ENCODE data around the gene TAGLN3.

Gene TAGLN3

DNA sequence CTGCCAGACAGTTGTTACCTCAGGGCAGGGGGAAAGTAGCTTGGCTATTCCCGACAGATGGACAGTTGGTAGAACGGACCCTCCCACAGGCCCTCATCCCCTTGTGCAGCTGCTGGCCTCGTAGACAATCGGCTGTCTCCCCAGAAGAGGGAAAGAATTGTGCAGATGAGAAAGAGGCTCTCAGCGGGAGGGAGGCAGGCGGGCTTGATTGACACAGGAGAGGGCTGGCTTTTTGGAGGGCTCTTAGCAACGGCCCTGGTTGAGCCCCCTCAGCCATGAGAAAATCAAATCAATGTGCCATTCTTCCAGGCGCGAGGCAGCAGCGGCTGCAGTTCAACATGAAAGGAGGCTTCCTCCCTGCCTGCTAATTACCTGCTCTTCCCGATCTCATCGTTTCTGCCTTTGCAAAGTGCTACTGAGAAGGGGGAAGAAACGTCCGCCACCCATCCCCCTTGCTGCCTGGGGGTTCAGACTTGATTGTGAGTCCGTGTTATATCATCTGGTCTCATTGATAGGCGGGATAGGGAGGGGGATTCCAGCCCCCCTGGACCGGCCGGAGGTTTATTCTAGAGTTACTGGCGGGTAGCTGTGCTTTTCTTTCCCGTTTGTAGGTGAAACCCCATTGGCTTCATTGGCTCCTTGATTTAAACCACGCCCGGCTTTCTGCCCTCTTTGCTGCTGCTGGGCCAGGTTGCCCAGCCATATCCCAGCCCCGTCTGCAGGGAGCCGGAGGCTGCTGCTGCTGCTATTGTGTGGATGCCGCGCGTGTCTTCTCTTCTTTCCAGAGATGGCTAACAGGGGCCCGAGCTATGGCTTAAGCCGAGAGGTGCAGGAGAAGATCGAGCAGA is at the start of gene TAGLN3:
TAGLN3 (plus strand) TSS at position 287 of the 848 bp plus-strand sequence; CDS start at position 788, 501 bp downstream.
- Histone ChIP-seq H3K36me3 (ENCODE audit: control insufficient read depth in 5 of 5, insufficient read depth in 5 of 5, low read length in 5 of 5) (peaks cover 0 to under 1% (median 0%) of the 10 kb centered on the region in 5 donors), H3K4me3 (ENCODE audit: low read depth in 1 of 5, low read length in 5 of 5) (peak within 1 kb of the TSS; percentile 13 to 72 (median 54)), H3K27ac (ENCODE audit: low read depth, low read length) (no peak within 1 kb of the TSS), H3K4me1 (ENCODE audit: control insufficient read depth in 5 of 5, insufficient read depth in 5 of 5, low read length in 5 of 5) (peaks cover 0 to 14% (median 13%) of the 10 kb centered on the region in 5 donors), H3K27me3 (ENCODE audit: control insufficient read depth in 5 of 5, insufficient read depth in 4 of 5, low read length in 5 of 5) (peaks cover 4 to 28% (median 8%) of the 10 kb centered on the region in 5 donors), H3K9ac (ENCODE audit: low read length in 5 of 5) (peak within 1 kb of the TSS in 1 of 5 donors; percentile 32), H3K9me3 (ENCODE audit: control insufficient read depth in 5 of 5, low read length in 5 of 5) (no peaks in the 10 kb centered on the region)

DNA sequence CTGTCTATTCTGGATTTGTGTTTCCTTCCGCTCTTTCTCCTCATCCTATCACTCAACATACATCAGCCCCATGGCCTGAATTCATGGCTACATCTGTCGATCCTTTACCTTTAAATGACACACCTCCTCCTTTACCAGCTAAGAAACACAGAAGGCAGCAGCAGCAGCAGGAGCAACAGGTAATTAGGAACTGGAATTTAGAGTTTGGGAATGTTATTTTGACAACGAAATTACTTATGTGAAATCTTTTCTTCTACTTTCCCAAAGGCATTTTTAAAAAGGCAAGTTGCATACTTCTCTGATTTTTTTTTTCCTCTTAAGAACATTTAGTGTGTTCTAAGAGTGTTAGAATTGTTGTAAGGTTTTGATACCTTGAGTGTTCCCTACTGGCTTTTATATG is 49.0 kb upstream of the TAGLN3 start:
- H3K9ac ChIP-seq (ENCODE audit: low read length in 5 of 5), result no peak overlapping the region
- H3K27ac ChIP-seq (ENCODE audit: low read depth, low read length), result peak overlapping the region; percentile 6
- H3K9me3 ChIP-seq (ENCODE audit: control insufficient read depth in 5 of 5, low read length in 5 of 5), result no peaks in the 10 kb centered on the region
- H3K36me3 ChIP-seq (ENCODE audit: control insufficient read depth in 5 of 5, insufficient read depth in 5 of 5, low read length in 5 of 5), result peaks cover 28 to 73% (median 52%) of the 10 kb centered on the region in 5 donors
- no peaks in the 10 kb centered on the region for H3K27me3 ChIP-seq (ENCODE audit: control insufficient read depth in 5 of 5, insufficient read depth in 4 of 5, low read length in 5 of 5)
- H3K4me1 ChIP-seq (ENCODE audit: control insufficient read depth in 5 of 5, insufficient read depth in 5 of 5, low read length in 5 of 5), result peaks cover 0 to 17% (median 0%) of the 10 kb centered on the region in 5 donors
- no peak overlapping the region for H3K4me3 ChIP-seq (ENCODE audit: low read depth in 1 of 5, low read length in 5 of 5)

DNA sequence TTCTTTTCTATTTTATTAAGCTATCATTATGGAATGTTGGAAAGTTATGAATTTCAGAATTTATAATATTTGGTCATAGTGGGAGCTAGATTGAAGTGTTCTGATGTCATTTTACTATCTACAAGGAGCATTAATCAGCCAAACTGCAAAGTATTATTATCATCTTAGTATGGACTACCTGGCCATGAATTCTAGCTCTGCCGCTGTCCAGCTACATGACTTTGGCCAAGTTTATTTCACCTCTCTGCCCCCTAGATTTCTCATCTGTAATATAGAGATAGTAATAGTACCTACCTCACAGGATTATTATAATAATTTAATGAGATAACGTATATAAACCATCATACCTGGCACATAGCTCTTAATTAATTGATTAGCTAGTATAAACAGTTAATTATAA is 47.7 kb upstream of the TAGLN3 start:
- Histone ChIP-seq H3K4me1 (ENCODE audit: control insufficient read depth in 5 of 5, insufficient read depth in 5 of 5, low read length in 5 of 5) (peaks cover 0 to 17% (median 4%) of the 10 kb centered on the region in 5 donors), H3K36me3 (ENCODE audit: control insufficient read depth in 5 of 5, insufficient read depth in 5 of 5, low read length in 5 of 5) (peaks cover 23 to 71% (median 46%) of the 10 kb centered on the region in 5 donors), H3K27me3 (ENCODE audit: control insufficient read depth in 5 of 5, insufficient read depth in 4 of 5, low read length in 5 of 5) (no peaks in the 10 kb centered on the region), H3K9me3 (ENCODE audit: control insufficient read depth in 5 of 5, low read length in 5 of 5) (no peaks in the 10 kb centered on the region), H3K4me3 (ENCODE audit: low read depth in 1 of 5, low read length in 5 of 5) (no peak overlapping the region), H3K9ac (ENCODE audit: low read length in 5 of 5) (no peak overlapping the region), H3K27ac (ENCODE audit: low read depth, low read length) (no peak overlapping the region)

DNA sequence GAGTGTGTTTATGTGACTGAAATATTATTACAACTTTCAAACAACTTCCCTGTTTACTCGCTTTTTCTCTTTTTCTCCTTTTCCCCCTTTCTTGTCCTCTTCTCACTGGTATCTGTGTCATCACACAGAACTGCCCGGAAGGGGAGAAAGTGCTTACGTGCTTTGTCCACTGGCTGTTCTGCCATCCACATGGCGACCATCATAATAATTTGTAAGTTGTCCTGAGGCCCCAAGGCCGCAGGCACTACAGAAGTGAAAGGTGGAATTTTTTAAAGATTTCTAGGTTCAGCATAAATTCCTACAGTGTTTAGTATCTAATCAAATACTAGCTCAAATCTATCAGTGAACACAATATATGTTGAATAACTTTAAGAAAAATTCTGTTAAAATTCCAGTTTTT is 46.6 kb upstream of the TAGLN3 start:
- H3K4me1 ChIP-seq (ENCODE audit: control insufficient read depth in 5 of 5, insufficient read depth in 5 of 5, low read length in 5 of 5), result peaks cover 0 to 22% (median 10%) of the 10 kb centered on the region in 5 donors
- no peak overlapping the region for H3K27ac ChIP-seq (ENCODE audit: low read depth, low read length)
- H3K9me3 ChIP-seq (ENCODE audit: control insufficient read depth in 5 of 5, low read length in 5 of 5), result no peaks in the 10 kb centered on the region
- no peaks in the 10 kb centered on the region for H3K27me3 ChIP-seq (ENCODE audit: control insufficient read depth in 5 of 5, insufficient read depth in 4 of 5, low read length in 5 of 5)
- peaks cover 23 to 69% (median 46%) of the 10 kb centered on the region in 5 donors for H3K36me3 ChIP-seq (ENCODE audit: control insufficient read depth in 5 of 5, insufficient read depth in 5 of 5, low read length in 5 of 5)
- no peak overlapping the region for H3K4me3 ChIP-seq (ENCODE audit: low read depth in 1 of 5, low read length in 5 of 5)
- no peak overlapping the region for H3K9ac ChIP-seq (ENCODE audit: low read length in 5 of 5)

DNA sequence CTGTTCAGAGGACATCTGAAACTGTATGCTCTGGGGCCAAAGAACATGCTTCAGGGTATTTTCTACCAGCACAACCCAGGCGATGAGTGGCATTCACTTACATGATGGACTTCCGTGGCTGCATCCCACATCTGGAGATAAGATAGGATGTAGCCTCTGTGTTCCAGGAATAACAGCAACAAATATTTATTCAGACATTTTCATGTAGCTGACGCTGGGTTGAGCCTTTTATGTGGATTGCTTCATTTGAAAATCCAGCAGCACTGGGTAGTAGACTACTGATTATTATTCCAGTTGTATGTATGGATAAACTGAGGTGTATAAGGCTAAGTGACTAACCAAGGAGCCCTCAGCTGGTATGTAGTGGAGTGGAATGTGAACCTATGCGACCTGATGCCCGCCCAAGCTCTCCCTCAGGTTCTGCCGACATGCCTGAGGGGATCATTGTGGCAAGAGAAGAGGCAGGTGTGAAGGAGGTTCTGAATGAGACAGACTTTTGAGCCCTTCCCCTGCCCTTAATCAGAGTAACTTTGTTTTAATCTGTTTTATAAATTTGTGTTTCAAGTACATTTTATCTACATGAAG is 45.8 kb upstream of the TAGLN3 start:
- no peaks in the 10 kb centered on the region for H3K9me3 ChIP-seq (ENCODE audit: control insufficient read depth in 5 of 5, low read length in 5 of 5)

DNA sequence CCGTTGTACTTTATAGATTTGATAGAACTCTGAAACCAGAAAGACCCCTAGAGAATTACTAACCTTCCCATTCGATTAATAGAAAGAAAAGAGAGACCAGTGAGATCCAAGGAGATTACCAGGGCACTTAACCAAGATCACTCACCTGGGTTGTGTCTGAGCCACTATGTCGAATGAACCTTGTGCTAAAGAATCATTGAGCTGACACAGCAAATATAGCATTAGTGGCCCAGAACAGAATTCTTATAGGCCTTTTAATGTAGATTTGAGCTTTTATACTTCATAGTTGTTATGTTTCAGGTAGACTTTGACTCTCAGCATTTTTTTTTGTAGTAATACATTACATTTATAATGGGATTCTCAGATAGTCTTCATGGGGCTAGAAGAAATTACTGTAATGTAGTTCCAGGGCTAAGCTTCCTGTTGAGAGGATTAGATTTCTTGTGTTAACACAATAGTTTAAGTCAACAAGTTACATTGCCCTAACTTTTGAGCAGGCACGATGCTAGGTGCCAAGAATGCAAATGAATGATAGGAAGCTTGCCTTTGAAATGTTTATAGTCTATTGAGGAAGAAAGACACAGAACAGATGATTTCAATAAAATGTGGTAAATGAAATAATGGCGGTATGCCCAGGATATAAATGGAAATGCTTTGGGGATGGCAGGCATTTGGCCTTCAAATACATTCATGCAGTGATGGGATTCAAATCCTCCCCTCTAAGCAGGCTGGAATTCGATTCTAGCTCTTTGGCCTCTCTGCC is 44.3 kb upstream of the TAGLN3 start:
- Histone ChIP-seq H3K9me3 (ENCODE audit: control insufficient read depth in 5 of 5, low read length in 5 of 5) (no peaks in the 10 kb centered on the region), H3K27me3 (ENCODE audit: control insufficient read depth in 5 of 5, insufficient read depth in 4 of 5, low read length in 5 of 5) (no peaks in the 10 kb centered on the region), H3K4me3 (ENCODE audit: low read depth in 1 of 5, low read length in 5 of 5) (no peak overlapping the region), H3K27ac (ENCODE audit: low read depth, low read length) (no peak overlapping the region), H3K4me1 (ENCODE audit: control insufficient read depth in 5 of 5, insufficient read depth in 5 of 5, low read length in 5 of 5) (peaks cover 0 to 24% (median 16%) of the 10 kb centered on the region in 5 donors), H3K36me3 (ENCODE audit: control insufficient read depth in 5 of 5, insufficient read depth in 5 of 5, low read length in 5 of 5) (peaks cover 22 to 59% (median 39%) of the 10 kb centered on the region in 5 donors), H3K9ac (ENCODE audit: low read length in 5 of 5) (no peak overlapping the region)

More for the DNA sequence above, 45.8 kb upstream of the TAGLN3 start:
- H3K4me3 ChIP-seq (ENCODE audit: low read depth in 1 of 5, low read length in 5 of 5), result no peak overlapping the region
- no peak overlapping the region for H3K27ac ChIP-seq (ENCODE audit: low read depth, low read length)
- H3K27me3 ChIP-seq (ENCODE audit: control insufficient read depth in 5 of 5, insufficient read depth in 4 of 5, low read length in 5 of 5), result no peaks in the 10 kb centered on the region
- H3K4me1 ChIP-seq (ENCODE audit: control insufficient read depth in 5 of 5, insufficient read depth in 5 of 5, low read length in 5 of 5), result peaks cover 0 to 24% (median 13%) of the 10 kb centered on the region in 5 donors
- H3K36me3 ChIP-seq (ENCODE audit: control insufficient read depth in 5 of 5, insufficient read depth in 5 of 5, low read length in 5 of 5), result peaks cover 23 to 68% (median 50%) of the 10 kb centered on the region in 5 donors
- H3K9ac ChIP-seq (ENCODE audit: low read length in 5 of 5), result no peak overlapping the region

DNA sequence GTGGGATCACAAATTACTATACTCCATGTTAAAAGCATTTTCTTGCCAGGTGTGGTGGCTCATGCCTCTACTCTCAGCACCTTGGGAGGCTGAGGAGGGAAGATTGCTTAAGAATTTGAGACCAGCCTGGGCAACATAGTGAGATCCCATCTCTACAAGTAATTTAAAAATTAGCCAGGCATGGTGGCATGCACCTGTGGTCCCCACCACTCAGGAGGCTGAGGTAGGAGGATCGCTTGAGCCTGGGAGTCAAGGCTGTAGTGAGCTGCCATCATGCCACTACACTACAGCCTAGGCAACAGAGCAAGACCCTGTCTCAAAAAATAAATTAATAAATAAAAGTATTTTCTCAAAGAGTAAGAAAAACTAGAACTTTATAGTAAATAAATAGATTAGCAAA is 42.8 kb upstream of the TAGLN3 start:
- Histone ChIP-seq H3K27ac (ENCODE audit: low read depth, low read length) (no peak overlapping the region), H3K4me1 (ENCODE audit: control insufficient read depth in 5 of 5, insufficient read depth in 5 of 5, low read length in 5 of 5) (peaks cover 0 to 24% (median 16%) of the 10 kb centered on the region in 5 donors)

DNA sequence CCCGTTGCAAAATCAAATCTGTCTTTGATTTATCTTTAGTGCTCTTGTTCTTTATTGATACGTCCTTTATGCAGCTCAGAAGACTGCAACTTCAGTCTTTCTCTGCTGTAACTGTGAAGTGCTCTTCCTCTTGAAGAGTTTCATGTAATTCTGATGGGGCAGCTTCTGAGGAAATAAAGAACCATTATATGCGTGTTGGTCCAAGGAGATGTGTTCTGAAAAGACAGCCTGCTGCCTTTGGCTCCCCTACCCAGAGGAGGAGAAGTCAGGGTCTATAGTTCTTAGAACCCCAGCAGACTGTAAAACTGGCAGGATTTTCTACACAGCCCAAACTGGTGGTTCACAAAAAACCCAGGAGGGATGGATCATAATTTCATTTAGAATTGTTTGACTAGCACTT is 42.3 kb upstream of the TAGLN3 start:
- Histone ChIP-seq H3K9me3 (ENCODE audit: control insufficient read depth in 5 of 5, low read length in 5 of 5) (no peaks in the 10 kb centered on the region), H3K9ac (ENCODE audit: low read length in 5 of 5) (no peak overlapping the region), H3K36me3 (ENCODE audit: control insufficient read depth in 5 of 5, insufficient read depth in 5 of 5, low read length in 5 of 5) (peaks cover 26 to 56% (median 35%) of the 10 kb centered on the region in 5 donors), H3K4me1 (ENCODE audit: control insufficient read depth in 5 of 5, insufficient read depth in 5 of 5, low read length in 5 of 5) (peaks cover 0 to 24% (median 16%) of the 10 kb centered on the region in 5 donors), H3K27ac (ENCODE audit: low read depth, low read length) (peak overlapping the region; percentile 40), H3K27me3 (ENCODE audit: control insufficient read depth in 5 of 5, insufficient read depth in 4 of 5, low read length in 5 of 5) (no peaks in the 10 kb centered on the region), H3K4me3 (ENCODE audit: low read depth in 1 of 5, low read length in 5 of 5) (no peak overlapping the region)

More for the DNA sequence above, 42.8 kb upstream of the TAGLN3 start:
- no peak overlapping the region for H3K9ac ChIP-seq (ENCODE audit: low read length in 5 of 5)
- peaks cover 26 to 57% (median 36%) of the 10 kb centered on the region in 5 donors for H3K36me3 ChIP-seq (ENCODE audit: control insufficient read depth in 5 of 5, insufficient read depth in 5 of 5, low read length in 5 of 5)
- H3K27me3 ChIP-seq (ENCODE audit: control insufficient read depth in 5 of 5, insufficient read depth in 4 of 5, low read length in 5 of 5), result no peaks in the 10 kb centered on the region
- H3K4me3 ChIP-seq (ENCODE audit: low read depth in 1 of 5, low read length in 5 of 5), result no peak overlapping the region
- no peaks in the 10 kb centered on the region for H3K9me3 ChIP-seq (ENCODE audit: control insufficient read depth in 5 of 5, low read length in 5 of 5)

DNA sequence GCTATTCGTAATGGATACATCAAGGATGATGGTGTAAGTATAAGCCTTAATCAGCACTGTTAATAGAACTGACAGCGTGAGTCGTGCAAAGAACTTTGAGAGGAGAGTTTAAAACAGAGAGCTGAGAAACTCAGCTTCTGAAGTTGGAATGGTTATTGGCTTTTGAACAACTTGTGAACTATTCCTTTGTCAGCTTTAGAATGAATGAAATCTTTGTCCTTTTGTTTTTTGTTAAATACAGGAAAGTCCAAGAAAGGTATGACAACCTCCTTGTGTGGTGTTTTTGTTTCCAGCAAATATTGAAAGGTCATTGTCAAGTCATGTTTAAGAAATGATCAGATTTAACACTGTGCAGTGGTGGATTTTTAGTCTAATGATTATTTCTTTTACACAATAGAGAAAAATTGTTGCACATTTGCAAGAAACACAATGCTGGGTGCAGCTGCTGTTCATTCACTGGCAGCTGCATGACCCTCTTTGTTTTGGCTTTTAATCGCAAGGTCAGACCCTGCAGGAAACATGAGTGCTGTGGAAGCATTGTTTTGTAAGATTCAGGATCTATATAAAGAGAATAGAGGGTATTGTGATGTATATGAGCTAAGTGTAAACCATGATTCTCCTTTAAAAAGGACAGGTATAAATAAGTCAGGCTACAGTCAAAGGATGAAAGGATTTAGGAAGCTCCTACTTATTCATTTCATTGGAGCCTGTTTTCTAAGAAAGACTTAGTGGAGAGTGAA is 41.6 kb upstream of the TAGLN3 start:
- H3K9me3 ChIP-seq (ENCODE audit: control insufficient read depth in 5 of 5, low read length in 5 of 5), result no peaks in the 10 kb centered on the region
- H3K4me1 ChIP-seq (ENCODE audit: control insufficient read depth in 5 of 5, insufficient read depth in 5 of 5, low read length in 5 of 5), result peaks cover 0 to 24% (median 16%) of the 10 kb centered on the region in 5 donors
- H3K27ac ChIP-seq (ENCODE audit: low read depth, low read length), result no peak overlapping the region
- peaks cover 28 to 59% (median 39%) of the 10 kb centered on the region in 5 donors for H3K36me3 ChIP-seq (ENCODE audit: control insufficient read depth in 5 of 5, insufficient read depth in 5 of 5, low read length in 5 of 5)
- no peak overlapping the region for H3K9ac ChIP-seq (ENCODE audit: low read length in 5 of 5)
- H3K27me3 ChIP-seq (ENCODE audit: control insufficient read depth in 5 of 5, insufficient read depth in 4 of 5, low read length in 5 of 5), result no peaks in the 10 kb centered on the region
- H3K4me3 ChIP-seq (ENCODE audit: low read depth in 1 of 5, low read length in 5 of 5), result no peak overlapping the region
